ENCODE data around the gene NEGR1. TPM values are rescaled to one million over a fixed set of nuclear protein-coding genes. Genes with fewer than 3 reads are reported as not detected.

NEGR1 gene
- total RNA-seq, 4 donors from 2014 or later: 7.0 to 10.0 (median 8.1) TPM

DNA sequence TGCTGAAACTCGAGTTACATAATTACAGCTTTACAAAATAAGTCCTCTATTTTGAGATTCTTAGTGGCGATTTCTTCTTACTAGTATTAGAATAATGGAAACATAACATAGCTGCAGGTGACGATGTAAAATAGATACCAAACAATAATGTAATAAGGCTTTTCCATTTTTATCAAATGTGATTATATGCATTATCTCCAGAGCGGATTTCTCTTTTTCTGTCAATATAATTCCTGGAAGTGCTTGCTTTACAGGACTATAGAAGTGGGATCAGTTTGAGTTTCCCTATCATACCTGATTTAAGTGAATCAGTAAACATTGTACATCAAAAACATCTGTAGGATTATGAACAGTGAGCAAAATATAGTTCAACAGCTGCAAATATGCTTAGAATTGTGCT, 442.5 kb downstream of the NEGR1 start:
- H3K36me3 ChIP-seq: no peaks in the 10 kb centered on the region
- H3K27ac ChIP-seq: no peak overlapping the region
- intact Hi-C loops (cut with DNase I; ENCODE audit: low total_unique reads): no loop called here
- peaks cover 0 to 5% (median 0%) of the 10 kb centered on the region in 4 donors for H3K4me1 ChIP-seq
- in situ Hi-C loops (cut with MboI; ENCODE audit: low pct_ligation_motif_present in 1 of 4, low pct_unique_long_range_greater_than_20kb in 1 of 4, low sequenced_read_pairs in 3 of 4): no loop called here
- no peak for DNase-seq
- TF ChIP-seq POLR2A (IDR thresholded peaks at IDR 0.05) (no peak), EP300 (IDR thresholded peaks at IDR 0.05; ENCODE audit: low read depth) (no peak), POLR2AphosphoS5 (IDR thresholded peaks at IDR 0.05) (no peak)
- TF ChIP-seq, protein P1, sequence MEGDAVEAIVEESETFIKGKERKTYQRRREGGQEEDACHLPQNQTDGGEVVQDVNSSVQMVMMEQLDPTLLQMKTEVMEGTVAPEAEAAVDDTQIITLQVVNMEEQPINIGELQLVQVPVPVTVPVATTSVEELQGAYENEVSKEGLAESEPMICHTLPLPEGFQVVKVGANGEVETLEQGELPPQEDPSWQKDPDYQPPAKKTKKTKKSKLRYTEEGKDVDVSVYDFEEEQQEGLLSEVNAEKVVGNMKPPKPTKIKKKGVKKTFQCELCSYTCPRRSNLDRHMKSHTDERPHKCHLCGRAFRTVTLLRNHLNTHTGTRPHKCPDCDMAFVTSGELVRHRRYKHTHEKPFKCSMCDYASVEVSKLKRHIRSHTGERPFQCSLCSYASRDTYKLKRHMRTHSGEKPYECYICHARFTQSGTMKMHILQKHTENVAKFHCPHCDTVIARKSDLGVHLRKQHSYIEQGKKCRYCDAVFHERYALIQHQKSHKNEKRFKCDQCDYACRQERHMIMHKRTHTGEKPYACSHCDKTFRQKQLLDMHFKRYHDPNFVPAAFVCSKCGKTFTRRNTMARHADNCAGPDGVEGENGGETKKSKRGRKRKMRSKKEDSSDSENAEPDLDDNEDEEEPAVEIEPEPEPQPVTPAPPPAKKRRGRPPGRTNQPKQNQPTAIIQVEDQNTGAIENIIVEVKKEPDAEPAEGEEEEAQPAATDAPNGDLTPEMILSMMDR (IDR thresholded peaks at IDR 0.05): no peak
- H3K4me3 ChIP-seq: no peak overlapping the region
- H3K27me3 ChIP-seq: no peaks in the 10 kb centered on the region
- no peaks in the 10 kb centered on the region for H3K9me3 ChIP-seq
- 74 to 85% methylated on average over 4 of the region's 4 CpGs for WGBS, 2 donors (ENCODE audit: low coverage in 1 of 2)

DNA sequence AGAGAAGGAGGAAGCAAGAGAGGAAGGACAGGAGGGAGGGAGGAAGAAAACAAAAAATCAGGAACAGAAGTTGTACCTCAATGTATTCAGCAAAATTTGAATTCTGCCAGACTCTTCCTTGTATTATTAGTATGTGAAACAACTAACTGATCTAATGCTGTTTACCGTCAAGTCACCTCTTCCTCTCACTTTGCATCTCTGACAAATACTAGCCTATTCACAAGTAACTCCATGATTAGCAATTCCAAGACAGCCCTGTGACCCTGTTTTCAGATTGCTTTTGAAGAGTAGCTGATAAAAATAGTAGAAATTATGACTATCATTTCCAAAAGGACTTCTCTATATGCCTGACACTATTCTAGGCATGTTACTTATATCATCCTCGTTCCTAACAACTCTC, 445.4 kb downstream of the NEGR1 start:
- in situ Hi-C loops (cut with MboI; ENCODE audit: low pct_ligation_motif_present in 1 of 4, low pct_unique_long_range_greater_than_20kb in 1 of 4, low sequenced_read_pairs in 3 of 4): no loop called here
- no peaks in the 10 kb centered on the region for H3K9me3 ChIP-seq
- no peak overlapping the region for H3K4me3 ChIP-seq
- peaks cover 0 to 13% (median 1%) of the 10 kb centered on the region in 4 donors for H3K4me1 ChIP-seq
- no peak for DNase-seq
- WGBS, 2 donors (ENCODE audit: low coverage in 1 of 2): 70 to 75% methylated on average over 2 of the region's 2 CpGs
- no peak for TF ChIP-seq POLR2AphosphoS5 (IDR thresholded peaks at IDR 0.05)
- TF ChIP-seq POLR2A (IDR thresholded peaks at IDR 0.05): no peak
- TF ChIP-seq, protein P1 (IDR thresholded peaks at IDR 0.05): no peak
- no peak for TF ChIP-seq EP300 (IDR thresholded peaks at IDR 0.05; ENCODE audit: low read depth)
- no peaks in the 10 kb centered on the region for H3K27me3 ChIP-seq
- H3K27ac ChIP-seq: no peak overlapping the region
- no peaks in the 10 kb centered on the region for H3K36me3 ChIP-seq
- intact Hi-C loops (cut with DNase I; ENCODE audit: low total_unique reads): no loop called here

DNA sequence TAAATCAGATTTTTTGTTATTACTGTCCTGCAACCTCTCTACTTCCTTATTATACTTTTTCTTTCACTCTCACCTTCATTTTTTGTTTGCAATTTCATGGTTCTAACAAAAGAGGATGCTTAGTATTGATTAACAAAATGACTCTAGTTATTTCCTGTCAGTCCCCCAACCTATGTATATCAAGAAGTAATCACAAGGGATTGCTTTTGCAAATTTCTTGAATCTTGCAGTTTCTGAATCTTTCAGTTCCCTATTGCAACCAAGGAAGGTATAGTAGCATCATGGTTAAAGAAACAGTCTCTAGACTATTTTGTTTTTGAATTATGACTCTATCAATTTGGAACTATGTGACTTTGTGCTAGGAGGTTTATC, 446.9 kb downstream of the NEGR1 start:
- no peak for TF ChIP-seq EP300 (IDR thresholded peaks at IDR 0.05; ENCODE audit: low read depth)
- no peak for TF ChIP-seq POLR2AphosphoS5 (IDR thresholded peaks at IDR 0.05)
- no peak for TF ChIP-seq POLR2A (IDR thresholded peaks at IDR 0.05)
- TF ChIP-seq, protein P1 (IDR thresholded peaks at IDR 0.05): no peak
- no peaks in the 10 kb centered on the region for H3K27me3 ChIP-seq
- in situ Hi-C loops (cut with MboI; ENCODE audit: low pct_ligation_motif_present in 1 of 4, low pct_unique_long_range_greater_than_20kb in 1 of 4, low sequenced_read_pairs in 3 of 4): no loop called here
- H3K27ac ChIP-seq: no peak overlapping the region
- intact Hi-C loops (cut with DNase I; ENCODE audit: low total_unique reads): no loop called here
- H3K4me3 ChIP-seq: no peak overlapping the region
- no peaks in the 10 kb centered on the region for H3K9me3 ChIP-seq
- no peaks in the 10 kb centered on the region for H3K36me3 ChIP-seq
- DNase-seq: no peak
- peaks cover 0 to 13% (median 1%) of the 10 kb centered on the region in 4 donors for H3K4me1 ChIP-seq

DNA sequence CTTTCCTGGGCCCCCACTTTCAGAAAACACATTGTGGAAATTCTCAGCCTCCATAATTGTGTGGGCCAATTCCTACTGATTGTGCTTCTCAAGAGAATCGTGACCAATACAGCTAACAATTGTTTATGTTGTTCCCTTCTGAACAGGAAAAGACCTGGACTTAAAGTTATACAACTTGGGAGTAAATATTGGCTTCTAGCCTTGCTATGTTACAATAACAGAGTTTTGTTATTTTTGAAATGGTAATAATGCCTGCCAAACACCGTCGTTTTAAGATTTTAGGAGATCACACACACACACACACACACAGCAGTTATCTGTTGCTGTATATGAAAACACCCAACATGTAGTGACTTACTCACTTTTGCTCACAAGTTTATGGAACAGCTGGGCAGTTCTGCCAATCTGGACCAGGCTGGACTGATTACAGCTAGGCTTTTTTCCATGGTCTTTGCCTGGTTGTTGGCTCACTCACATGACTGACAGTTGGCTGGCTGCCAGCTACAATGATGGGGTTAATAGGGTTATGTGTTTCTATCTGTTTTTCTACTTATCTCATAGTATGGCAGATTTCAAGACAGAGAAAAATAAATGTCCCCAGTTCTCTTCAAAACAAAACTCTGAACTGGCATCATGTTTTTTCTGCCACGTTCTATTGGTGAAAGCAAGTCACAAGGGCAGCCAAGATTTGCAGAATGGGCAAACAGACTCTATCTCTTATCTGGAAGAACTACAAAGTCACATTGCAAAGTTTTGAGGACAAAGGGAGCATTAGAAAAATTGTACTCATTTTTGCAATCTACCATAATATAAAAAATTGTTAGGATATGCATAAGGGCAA, 447.5 kb downstream of the NEGR1 start:
- DNase-seq: peak; percentile 9
- H3K9me3 ChIP-seq: no peaks in the 10 kb centered on the region
- H3K27me3 ChIP-seq: no peaks in the 10 kb centered on the region
- 13 to 28% methylated on average over 4 of the region's 4 CpGs for WGBS, 2 donors (ENCODE audit: low coverage in 1 of 2)
- intact Hi-C loops (cut with DNase I; ENCODE audit: low total_unique reads) (no loop called here), in situ Hi-C loops (cut with MboI; ENCODE audit: low pct_ligation_motif_present in 1 of 4, low pct_unique_long_range_greater_than_20kb in 1 of 4, low sequenced_read_pairs in 3 of 4) (no loop called here)
- no peak overlapping the region for H3K4me3 ChIP-seq
- H3K4me1 ChIP-seq: peaks cover 0 to 13% (median 1%) of the 10 kb centered on the region in 4 donors
- no peaks in the 10 kb centered on the region for H3K36me3 ChIP-seq
- H3K27ac ChIP-seq: no peak overlapping the region
- TF ChIP-seq EP300 (IDR thresholded peaks at IDR 0.05; ENCODE audit: low read depth) (no peak), POLR2A (IDR thresholded peaks at IDR 0.05) (no peak), POLR2AphosphoS5 (IDR thresholded peaks at IDR 0.05) (no peak)
- TF ChIP-seq, protein P1 (IDR thresholded peaks at IDR 0.05): no peak

Measured in transverse colon (tissue), 4 donors.